ENCODE results near the gene METAP2.

METAP2 gene

GRCh38 chr12:95516757-95517156 is 42.8 kb downstream of the METAP2 start:
- no peak for DNase-seq

- DNase-seq = no peak
These were observed 43.3 kb downstream of the METAP2 start for GRCh38 chr12:95517246-95517645.

- DNase-seq = no peak
These were observed 45.0 kb downstream of the METAP2 start for GRCh38 chr12:95518944-95519343.

GRCh38 chr12:95520816-95521215 is 46.9 kb downstream of the METAP2 start:
- DNase-seq = no peak

- no peak for DNase-seq
These were observed 48.7 kb downstream of the METAP2 start for GRCh38 chr12:95522692-95523091.

GRCh38 chr12:95528431-95528830 is 54.5 kb downstream of the METAP2 start:
- DNase-seq = no peak

- DNase-seq = no peak
These were observed 55.8 kb downstream of the METAP2 start for GRCh38 chr12:95529693-95530225.

GRCh38 chr12:95532851-95533250 is 58.9 kb downstream of the METAP2 start:
- no peak for DNase-seq

- no peak for DNase-seq
These were observed 60.0 kb downstream of the METAP2 start for GRCh38 chr12:95533985-95534384.

GRCh38 chr12:95538006-95538405 is 64.1 kb downstream of the METAP2 start:
- DNase-seq = no peak

GRCh38 chr12:95538656-95539055 is 64.7 kb downstream of the METAP2 start:
- no peak for DNase-seq

- DNase-seq = no peak
These were observed 67.5 kb downstream of the METAP2 start for GRCh38 chr12:95541436-95541835.

- DNase-seq = no peak
These were observed 69.4 kb downstream of the METAP2 start for GRCh38 chr12:95543305-95543704.

GRCh38 chr12:95544756-95545155 is 70.8 kb downstream of the METAP2 start:
- no peak for DNase-seq

- no peak for DNase-seq
These were observed 71.4 kb downstream of the METAP2 start for GRCh38 chr12:95545303-95545702.

GRCh38 chr12:95545731-95546490 is 72.0 kb downstream of the METAP2 start:
- DNase-seq = no peak

- DNase-seq = no peak
These were observed 72.5 kb downstream of the METAP2 start for GRCh38 chr12:95546491-95546813.

- DNase-seq = peak; percentile 52
These were observed 73.6 kb downstream of the METAP2 start for GRCh38 chr12:95547522-95548055.

- peak; percentile 52 for DNase-seq
These were observed 74.1 kb downstream of the METAP2 start for GRCh38 chr12:95548056-95548538.

- DNase-seq = peak; percentile 50
These were observed 74.8 kb downstream of the METAP2 start for GRCh38 chr12:95548539-95549391.

GRCh38 chr12:95549392-95550084 is 75.6 kb downstream of the METAP2 start:
- DNase-seq = no peak

GRCh38 chr12:95551305-95551704 is 77.4 kb downstream of the METAP2 start, which contains the start of gene USP44:
USP44 (minus strand) TSS chr12:95551476; CDS start chr12:95534256, 17,220 bp downstream.
- no peak for DNase-seq

All from DMS79 treated with DMSO at 0.1 percent for 48 hours (cell line).